Pancreas (tissue), 10 donors: ENCODE data around the gene ZCCHC18. TPM values are rescaled to one million over a fixed set of nuclear protein-coding genes. Genes with fewer than 3 reads are reported as not detected.
"Not testable (repeated sequence)": the region's sequence is repeated elsewhere in the genome, so short reads cannot be mapped to it uniquely, and the experiment has no call there.

Experiments
- ATAC-seq, 4 donors: fragments of 200-7000 bp; cut with Tn5 transposase; one replicate each; pipeline versions ENCODE4 v1.8.0 to v1.9.1; 2020; ENCODE audit warnings: mild to moderate bottlenecking in 4 of 4, moderate library complexity in 4 of 4
- DNase-seq, 6 donors: peaks; one replicate each; pipeline ENCODE4 v3.0.0-alpha.2; 2020
- FAIRE-seq: peaks from 2 replicates; lab custom pipeline; 2012; peaks lifted over from hg19 to GRCh38; lab: Jason Lieb, UNC
- H3K27ac ChIP-seq, 4 donors: fragments of 200-600 bp; sonication (generic); 1 replicate in 3 of 4; 2 replicates in 1 of 4; pipeline versions ENCODE4 v1.5.0 to v1.8.0; 2020
- H3K27me3 ChIP-seq, 4 donors: fragments of 200-600 bp; one replicate each; pipeline ENCODE4 v1.8.0; 2021
- H3K36me3 ChIP-seq, 3 donors: fragments of 200-600 bp; sonication (generic) in 1 of 3; one replicate each; pipeline versions ENCODE4 v1.5.0 to v1.8.0; 2020 to 2021
- H3K4me1 ChIP-seq, 3 donors: fragments of 200-600 bp; one replicate each; pipeline ENCODE4 v1.8.0; 2021
- H3K4me3 ChIP-seq, 4 donors: fragments of 200-600 bp; sonication (generic) in 2 of 4; one replicate each; pipeline versions ENCODE4 v1.5.0 to v1.8.0; 2020 to 2021
- H3K9me3 ChIP-seq, 4 donors: fragments of 200-600 bp; one replicate each; pipeline ENCODE4 v1.8.0; 2021
- WGBS, 2 donors: extraction: QIAGEN DNeasy Blood & Tissue Kit; methylation state at CpG; one replicate each; pipeline ENCODE4 v1.1.7; 2013; 5-methylcytosine and 5-hydroxymethylcytosine counted together
- intact Hi-C, 3 donors: fragments of 100-400 bp; cut with DNase I; formaldehyde crosslinking; loops; one replicate each; pipeline versions ENCODE4 v1.11.1 to v1.14.2; 2022
- polyA plus RNA-seq, 2 donors: library from polyadenylated mRNA; stranded (reverse); fragments of 200-250 nt; gene quantifications; one replicate each; pipeline ENCODE4 v1.2.3, GENCODE V29; 2013
- total RNA-seq, 6 donors: library from RNA; stranded (reverse); fragmentation: NEBNext Ultra II Directional in 4 of 6; extraction: Animal tissue kit (Norgen Biotek cat#: 25700) in 4 of 6; gene quantifications; one replicate each; pipeline versions ENCODE4 v1.2.1 to v1.2.4, GENCODE V29; 2021 to 2023
- TF ChIP-seq, protein P1 (sequence below), 4 donors: fragments of 200-600 bp; sonication (generic) in 3 of 4; IDR thresholded peaks; one replicate each; pipeline versions ENCODE4 v1.5.0 to v1.8.0; 2021; ENCODE audit warnings: antibody characterized with exemption in 4 of 4
- donor health status: healthy with polysubstance abuse.
- donor health status: DM: no; HTN: no; CAD: no; lungs with moderate emphysema.
- donor health status: DM: no; HTN: no; CAD: no.
- donor health status: control.
- donor health status: control.
- donor health status: Bipolar disorder and iron deficiency.
- donor health status: DM: yes; HTN: yes; CAD: no.
- donor health status: DM: no; HTN: no; CAD: no.
- donor health status: DM: no; HTN: no; CAD: no.
- donor health status: DM: yes; HTN: yes; CAD: no.

The ZCCHC18 gene
- total RNA-seq (1 to 10 TPM in 2 of 6 donors, under 1 TPM in 4; 0.05 to 1.5 (median 0.27) TPM), polyA plus RNA-seq (1 to 10 TPM; 1.2 to 6.2 TPM)

DNA sequence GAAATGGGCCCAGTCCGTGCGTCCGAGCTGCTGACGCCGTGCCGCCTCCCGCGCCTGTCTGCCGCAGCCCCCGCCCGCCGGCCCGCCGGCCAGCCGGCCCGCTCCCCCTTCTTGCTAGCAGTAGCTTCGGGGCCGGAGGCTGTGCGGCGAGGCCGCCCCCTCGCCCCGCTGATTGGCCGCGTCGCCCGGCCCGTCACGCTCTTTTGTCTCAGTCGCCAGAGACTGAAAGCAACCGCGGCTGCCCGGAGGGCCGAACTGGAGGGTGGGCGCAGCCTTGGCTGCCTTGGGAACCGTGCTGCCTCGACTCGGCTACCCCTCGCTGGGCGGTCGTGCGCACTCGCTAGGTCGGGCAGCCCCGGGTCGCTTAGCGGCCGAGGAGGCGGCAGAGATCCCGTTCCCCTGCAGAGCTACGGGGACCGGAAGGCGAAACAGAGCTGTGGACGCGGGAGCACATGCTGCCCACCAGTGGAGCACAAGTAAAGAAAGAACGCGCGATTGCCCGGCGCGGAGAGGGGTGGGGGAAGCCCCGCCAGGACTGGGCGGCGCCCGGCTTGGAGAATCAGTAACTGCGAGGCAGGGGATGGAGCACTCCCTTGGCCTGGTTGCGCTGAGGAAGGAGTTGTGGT is at the start of gene ZCCHC18:
Gene ZCCHC18, plus strand, starts transcription at position 198 of the 626 bp plus-strand sequence. CDS start 1,589 bp downstream, outside the sequence.
- intact Hi-C loops: no loop called here
- Histone ChIP-seq H3K27me3 (no peaks in the 10 kb centered on the region), H3K9me3 (no peaks in the 10 kb centered on the region), H3K4me3 (peak within 1 kb of the TSS; percentile 15 to 54 (median 30)), H3K4me1 (no peaks in the 10 kb centered on the region), H3K36me3 (no peaks in the 10 kb centered on the region), H3K27ac (peak within 1 kb of the TSS in 1 of 4 donors; percentile 12)
- WGBS, 2 donors: 0 to 22% methylated on average over 53 to 67 of the region's 67 CpGs
- FAIRE-seq (no peak), DNase-seq (peak in 4 of 6 donors; percentile 17 to 75 (median 46)), ATAC-seq (peak; percentile 70 to 81 (median 76))
- TF ChIP-seq, protein P1, sequence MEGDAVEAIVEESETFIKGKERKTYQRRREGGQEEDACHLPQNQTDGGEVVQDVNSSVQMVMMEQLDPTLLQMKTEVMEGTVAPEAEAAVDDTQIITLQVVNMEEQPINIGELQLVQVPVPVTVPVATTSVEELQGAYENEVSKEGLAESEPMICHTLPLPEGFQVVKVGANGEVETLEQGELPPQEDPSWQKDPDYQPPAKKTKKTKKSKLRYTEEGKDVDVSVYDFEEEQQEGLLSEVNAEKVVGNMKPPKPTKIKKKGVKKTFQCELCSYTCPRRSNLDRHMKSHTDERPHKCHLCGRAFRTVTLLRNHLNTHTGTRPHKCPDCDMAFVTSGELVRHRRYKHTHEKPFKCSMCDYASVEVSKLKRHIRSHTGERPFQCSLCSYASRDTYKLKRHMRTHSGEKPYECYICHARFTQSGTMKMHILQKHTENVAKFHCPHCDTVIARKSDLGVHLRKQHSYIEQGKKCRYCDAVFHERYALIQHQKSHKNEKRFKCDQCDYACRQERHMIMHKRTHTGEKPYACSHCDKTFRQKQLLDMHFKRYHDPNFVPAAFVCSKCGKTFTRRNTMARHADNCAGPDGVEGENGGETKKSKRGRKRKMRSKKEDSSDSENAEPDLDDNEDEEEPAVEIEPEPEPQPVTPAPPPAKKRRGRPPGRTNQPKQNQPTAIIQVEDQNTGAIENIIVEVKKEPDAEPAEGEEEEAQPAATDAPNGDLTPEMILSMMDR (IDR thresholded peaks at IDR 0.05): no peak

DNA sequence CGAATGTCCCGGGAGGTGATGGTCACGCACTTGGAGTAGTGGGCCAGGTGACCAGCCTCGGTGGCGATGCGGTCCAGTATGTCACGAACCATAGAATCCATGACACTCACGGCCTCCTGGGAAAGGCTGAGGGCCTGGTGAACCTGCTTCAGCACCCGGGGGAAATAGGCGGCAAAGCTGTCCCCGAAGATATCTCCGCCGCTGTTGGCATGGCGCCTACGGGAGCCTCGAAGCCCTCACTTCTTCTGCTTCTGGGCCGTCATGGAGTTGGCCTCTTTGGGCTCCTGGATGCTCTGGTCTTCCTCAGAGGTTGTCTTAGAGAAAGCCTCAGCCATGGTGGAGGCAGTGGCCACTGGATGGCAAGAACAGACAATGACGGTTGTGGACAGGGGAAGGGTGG is 49.7 kb upstream of the ZCCHC18 start:
- H3K36me3 ChIP-seq, H3K9me3 ChIP-seq, H3K27ac ChIP-seq, ATAC-seq, H3K27me3 ChIP-seq, FAIRE-seq, H3K4me3 ChIP-seq, intact Hi-C loops, H3K4me1 ChIP-seq: not testable (repeated sequence)
- WGBS, 2 donors: 84 to 88% methylated on average over 9 of the region's 18 CpGs
- peak in 2 of 6 donors; percentile 22 to 50 for DNase-seq

DNA sequence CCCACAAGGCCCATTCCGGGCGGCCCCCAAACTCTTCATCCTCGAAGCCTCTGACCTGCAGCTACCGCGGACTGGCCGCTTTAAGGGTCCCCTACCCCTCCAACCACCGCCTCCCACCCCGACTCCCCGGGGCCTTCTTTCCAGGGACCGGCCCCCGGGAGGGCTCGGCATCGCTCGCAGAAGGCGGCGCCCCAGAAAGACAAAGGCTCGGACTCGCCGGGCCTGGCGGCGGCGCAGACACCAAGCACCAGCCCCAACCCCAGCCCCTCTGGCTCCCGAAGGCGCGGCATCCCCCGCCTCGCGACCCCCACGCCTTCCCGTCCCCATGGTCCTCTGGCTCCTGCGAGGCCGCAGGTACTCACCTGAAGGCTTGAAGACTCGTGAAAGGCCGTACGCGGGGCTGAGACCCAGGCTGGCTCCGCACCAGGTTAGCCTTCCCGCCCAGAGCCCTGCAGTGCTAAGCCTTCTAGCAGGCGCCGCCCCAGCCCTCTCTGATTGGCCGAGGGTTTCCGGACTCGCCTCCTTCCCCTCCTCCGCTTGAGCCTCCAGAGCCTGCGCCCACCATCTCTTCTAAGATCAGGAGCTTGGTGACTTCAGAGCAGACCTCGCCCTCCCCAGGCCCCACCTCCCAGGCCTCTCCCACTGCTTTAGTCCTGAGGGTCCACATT is 36.4 kb upstream of the ZCCHC18 start, which contains the start of gene TMSB15C:
Gene TMSB15C, minus strand, starts transcription at position 459 of the 668 bp plus-strand sequence.
- H3K27ac ChIP-seq, H3K36me3 ChIP-seq, FAIRE-seq, H3K27me3 ChIP-seq, H3K9me3 ChIP-seq, intact Hi-C loops, H3K4me3 ChIP-seq, H3K4me1 ChIP-seq, DNase-seq: not testable (repeated sequence)
- no CpG with 5 or more reads among the region's 46 CpGs for WGBS, 2 donors
- ATAC-seq: peak; percentile 75 to 99 (median 96)

DNA sequence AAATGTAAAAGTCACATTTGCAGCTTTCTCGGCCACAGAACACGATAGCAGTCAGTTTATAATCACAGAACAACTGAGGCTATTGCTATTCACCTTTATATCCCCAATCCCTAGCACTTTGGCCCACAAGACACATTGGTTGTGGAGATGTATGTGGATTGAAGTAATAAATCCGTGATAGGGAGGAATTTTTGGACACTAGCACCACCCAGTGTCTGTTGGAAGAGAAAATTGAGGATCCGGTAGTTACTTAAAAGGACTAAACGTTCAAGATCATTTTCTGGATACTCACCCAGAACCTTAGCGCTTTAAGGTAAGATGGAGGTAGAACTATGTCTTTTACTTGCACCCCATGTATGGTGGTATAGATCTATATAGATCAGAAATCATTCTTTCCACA is 34.5 kb upstream of the ZCCHC18 start:
- DNase-seq, FAIRE-seq, H3K9me3 ChIP-seq, intact Hi-C loops, H3K27ac ChIP-seq, H3K36me3 ChIP-seq, H3K4me1 ChIP-seq, H3K27me3 ChIP-seq, H3K4me3 ChIP-seq: not testable (repeated sequence)
- ATAC-seq: peak in 1 of 4 donors; percentile 25
- whole genome bisulfite sequencing, 2 donors: no CpG with 5 or more reads among the region's 6 CpGs

DNA sequence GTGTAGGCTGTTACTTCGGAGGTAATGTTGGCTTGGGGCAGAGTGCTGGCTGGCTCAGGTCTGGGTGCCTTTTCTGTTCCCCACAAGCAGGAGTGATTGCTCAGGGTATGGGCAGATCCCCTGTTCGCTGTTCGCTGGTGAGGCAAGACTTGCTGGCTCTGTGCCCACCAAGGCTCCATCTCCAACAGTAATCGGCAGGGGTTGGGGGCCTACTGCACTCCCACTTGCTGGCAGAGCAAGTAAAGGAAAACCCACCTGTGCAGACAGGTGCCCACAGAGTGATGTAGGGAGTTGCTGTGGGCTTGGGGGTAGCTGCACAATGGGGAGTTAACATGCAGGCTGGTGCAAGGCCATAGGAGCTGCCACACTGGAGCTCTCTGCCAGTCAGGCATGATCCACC is 28.3 kb upstream of the ZCCHC18 start:
- no peak for FAIRE-seq

More for the DNA sequence above, 28.3 kb upstream of the ZCCHC18 start:
- H3K4me1 ChIP-seq: no peaks in the 10 kb centered on the region
- intact Hi-C loops: no loop called here
- ATAC-seq (no peak), DNase-seq (peak in 2 of 6 donors; percentile 51 to 54)
- no peaks in the 10 kb centered on the region for H3K27me3 ChIP-seq
- no peaks in the 10 kb centered on the region for H3K9me3 ChIP-seq
- H3K36me3 ChIP-seq: no peaks in the 10 kb centered on the region
- WGBS, 2 donors: 51 to 72% methylated on average over 3 to 4 of the region's 4 CpGs
- TF ChIP-seq, protein P1 (IDR thresholded peaks at IDR 0.05): no peak
- H3K27ac ChIP-seq: no peak overlapping the region
- no peak overlapping the region for H3K4me3 ChIP-seq
